ENCODE measurements around the gene CLDN25.

Gene CLDN25

GRCh38 chr11:113829751-113830150 lies 50.2 kb downstream of the CLDN25 start:
- Mint-ChIP-seq H3K27me3 (no peaks in the 10 kb centered on the region), H3K4me3 (no peak overlapping the region), H3K36me3 (peaks cover 33% of the 10 kb centered on the region), H3K4me1 (peaks cover 2% of the 10 kb centered on the region), H3K27ac (no peak overlapping the region), H3K9me3 (no peaks in the 10 kb centered on the region)
- CTCF ChIA-PET: no interaction called here
- no peak for DNase-seq
